ENCODE measurements around the gene SHC2. TPM values are rescaled to one million over a fixed set of nuclear protein-coding genes. Genes with fewer than 3 reads are reported as not detected.

Gene SHC2
- total RNA-seq, 2 donors from 2014 or later: 2.7 to 9.5 TPM

DNA sequence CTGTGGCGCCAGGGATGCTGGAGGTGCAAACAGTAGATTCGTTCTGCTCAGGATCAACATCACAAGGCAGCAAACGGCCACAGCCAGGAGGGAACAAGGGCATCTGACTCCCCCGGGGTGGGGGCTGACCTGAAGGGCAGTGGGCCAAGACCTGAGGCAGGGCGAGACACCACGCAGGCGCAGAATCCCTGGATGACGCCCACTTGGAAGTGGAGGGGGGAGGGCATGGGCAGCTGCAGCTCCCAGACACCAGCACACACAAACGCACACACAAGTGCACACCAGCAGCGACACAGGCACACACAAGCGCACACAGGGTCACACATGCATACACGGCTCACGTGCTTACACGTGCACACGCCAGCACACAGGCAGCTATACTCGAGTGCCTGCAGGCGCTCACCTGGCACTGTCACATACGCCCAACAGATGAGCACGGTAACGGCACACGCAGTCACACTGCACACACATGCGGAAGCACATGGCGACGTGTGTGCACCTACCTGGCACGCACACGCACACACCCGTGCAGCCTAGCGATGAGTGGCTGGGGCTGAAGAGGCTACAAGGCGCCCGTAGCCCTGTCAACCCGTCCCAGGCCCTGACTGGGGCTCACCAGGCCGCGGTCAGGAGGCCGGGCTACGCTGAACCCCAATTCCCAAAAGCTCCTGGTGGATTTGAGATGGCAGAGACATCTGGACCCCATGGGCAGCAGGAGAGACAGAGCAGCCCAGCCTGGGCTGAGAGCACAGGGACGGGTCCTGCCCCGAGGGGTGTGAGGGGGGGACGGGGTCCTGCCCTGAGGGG, 57.4 kb downstream of the SHC2 start:
- Histone ChIP-seq H3K4me1 (peaks cover under 1% of the 10 kb centered on the region), H3K27ac (no peak overlapping the region), H3K9ac (ENCODE audit: low read depth in 2 of 2, low read length in 2 of 2) (no peak overlapping the region), H3K36me3 (no peaks in the 10 kb centered on the region), H3K9me3 (no peaks in the 10 kb centered on the region), H3K27me3 (peaks cover 54% of the 10 kb centered on the region), H3K4me3 (no peak overlapping the region)
- intact Hi-C loops (cut with DNase I): no loop called here
- no peak for DNase-seq
- TF ChIP-seq, protein P1, sequence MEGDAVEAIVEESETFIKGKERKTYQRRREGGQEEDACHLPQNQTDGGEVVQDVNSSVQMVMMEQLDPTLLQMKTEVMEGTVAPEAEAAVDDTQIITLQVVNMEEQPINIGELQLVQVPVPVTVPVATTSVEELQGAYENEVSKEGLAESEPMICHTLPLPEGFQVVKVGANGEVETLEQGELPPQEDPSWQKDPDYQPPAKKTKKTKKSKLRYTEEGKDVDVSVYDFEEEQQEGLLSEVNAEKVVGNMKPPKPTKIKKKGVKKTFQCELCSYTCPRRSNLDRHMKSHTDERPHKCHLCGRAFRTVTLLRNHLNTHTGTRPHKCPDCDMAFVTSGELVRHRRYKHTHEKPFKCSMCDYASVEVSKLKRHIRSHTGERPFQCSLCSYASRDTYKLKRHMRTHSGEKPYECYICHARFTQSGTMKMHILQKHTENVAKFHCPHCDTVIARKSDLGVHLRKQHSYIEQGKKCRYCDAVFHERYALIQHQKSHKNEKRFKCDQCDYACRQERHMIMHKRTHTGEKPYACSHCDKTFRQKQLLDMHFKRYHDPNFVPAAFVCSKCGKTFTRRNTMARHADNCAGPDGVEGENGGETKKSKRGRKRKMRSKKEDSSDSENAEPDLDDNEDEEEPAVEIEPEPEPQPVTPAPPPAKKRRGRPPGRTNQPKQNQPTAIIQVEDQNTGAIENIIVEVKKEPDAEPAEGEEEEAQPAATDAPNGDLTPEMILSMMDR (IDR thresholded peaks at IDR 0.05): no peak

DNA sequence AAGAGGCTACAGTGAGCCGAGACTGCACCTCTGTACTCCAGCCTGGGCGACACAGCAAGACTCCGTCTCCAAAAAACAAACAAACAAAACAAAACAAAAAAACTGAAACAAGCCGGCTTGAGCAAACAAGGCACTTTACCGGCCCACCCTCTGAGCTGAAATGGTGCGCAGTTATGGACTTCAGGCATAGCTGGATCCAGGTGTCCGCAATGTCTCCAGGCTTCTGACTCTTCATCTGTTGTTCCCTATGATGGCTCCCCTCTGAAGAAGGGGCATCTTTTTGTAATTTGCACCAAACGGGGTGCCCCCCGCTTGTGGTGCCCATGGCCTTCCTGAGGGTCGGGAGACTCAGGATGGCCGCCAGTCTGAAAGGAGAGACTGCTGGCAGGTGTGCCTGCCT, 58.0 kb downstream of the SHC2 start:
- intact Hi-C loops (cut with DNase I): no loop called here
- TF ChIP-seq, protein P1 (IDR thresholded peaks at IDR 0.05): no peak
- H3K9ac ChIP-seq (ENCODE audit: low read depth in 2 of 2, low read length in 2 of 2): no peak overlapping the region
- H3K4me3 ChIP-seq: no peak overlapping the region
- no peak overlapping the region for H3K27ac ChIP-seq
- no peak for DNase-seq
- peaks cover 47% of the 10 kb centered on the region for H3K27me3 ChIP-seq
- H3K36me3 ChIP-seq: no peaks in the 10 kb centered on the region
- no peaks in the 10 kb centered on the region for H3K4me1 ChIP-seq
- no peaks in the 10 kb centered on the region for H3K9me3 ChIP-seq

DNA sequence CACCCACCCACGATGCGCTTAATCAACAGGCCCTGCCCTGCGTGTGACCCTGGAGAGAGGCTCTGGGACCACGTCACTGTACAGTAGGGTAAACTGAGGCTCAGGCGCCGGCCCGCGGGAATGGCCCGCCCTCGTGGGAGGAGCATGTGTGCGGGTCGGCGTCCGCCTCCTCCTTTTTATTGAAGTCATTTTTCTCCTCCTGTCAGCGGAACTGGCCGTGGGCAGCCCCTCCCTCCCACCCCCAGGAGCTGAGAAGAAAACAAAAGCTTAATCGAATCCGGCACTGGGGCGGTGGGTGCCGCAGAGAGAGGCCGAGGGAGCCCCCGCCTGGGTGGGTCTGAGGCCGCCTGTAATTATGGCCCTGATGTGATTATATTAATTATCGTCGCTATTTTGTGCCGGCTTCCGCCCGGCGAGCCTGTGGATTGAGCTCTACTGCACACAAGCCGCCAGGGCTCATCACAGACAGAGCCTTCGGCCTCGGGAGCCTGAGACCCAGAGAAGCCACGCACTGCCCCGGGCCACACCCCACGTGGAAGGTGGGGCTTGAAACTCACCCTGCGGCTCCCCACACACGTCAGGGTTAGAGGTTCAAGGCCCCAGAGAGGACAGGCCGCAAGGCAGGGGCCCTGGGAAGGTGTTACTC, 58.8 kb downstream of the SHC2 start:
- DNase-seq: no peak
- H3K4me3 ChIP-seq: no peak overlapping the region
- no peak overlapping the region for H3K9ac ChIP-seq (ENCODE audit: low read depth in 2 of 2, low read length in 2 of 2)
- peaks cover 39% of the 10 kb centered on the region for H3K27me3 ChIP-seq
- H3K27ac ChIP-seq: no peak overlapping the region
- intact Hi-C loops (cut with DNase I): no loop called here
- H3K9me3 ChIP-seq: no peaks in the 10 kb centered on the region
- no peaks in the 10 kb centered on the region for H3K4me1 ChIP-seq
- no peaks in the 10 kb centered on the region for H3K36me3 ChIP-seq
- TF ChIP-seq, protein P1 (IDR thresholded peaks at IDR 0.05): no peak

DNA sequence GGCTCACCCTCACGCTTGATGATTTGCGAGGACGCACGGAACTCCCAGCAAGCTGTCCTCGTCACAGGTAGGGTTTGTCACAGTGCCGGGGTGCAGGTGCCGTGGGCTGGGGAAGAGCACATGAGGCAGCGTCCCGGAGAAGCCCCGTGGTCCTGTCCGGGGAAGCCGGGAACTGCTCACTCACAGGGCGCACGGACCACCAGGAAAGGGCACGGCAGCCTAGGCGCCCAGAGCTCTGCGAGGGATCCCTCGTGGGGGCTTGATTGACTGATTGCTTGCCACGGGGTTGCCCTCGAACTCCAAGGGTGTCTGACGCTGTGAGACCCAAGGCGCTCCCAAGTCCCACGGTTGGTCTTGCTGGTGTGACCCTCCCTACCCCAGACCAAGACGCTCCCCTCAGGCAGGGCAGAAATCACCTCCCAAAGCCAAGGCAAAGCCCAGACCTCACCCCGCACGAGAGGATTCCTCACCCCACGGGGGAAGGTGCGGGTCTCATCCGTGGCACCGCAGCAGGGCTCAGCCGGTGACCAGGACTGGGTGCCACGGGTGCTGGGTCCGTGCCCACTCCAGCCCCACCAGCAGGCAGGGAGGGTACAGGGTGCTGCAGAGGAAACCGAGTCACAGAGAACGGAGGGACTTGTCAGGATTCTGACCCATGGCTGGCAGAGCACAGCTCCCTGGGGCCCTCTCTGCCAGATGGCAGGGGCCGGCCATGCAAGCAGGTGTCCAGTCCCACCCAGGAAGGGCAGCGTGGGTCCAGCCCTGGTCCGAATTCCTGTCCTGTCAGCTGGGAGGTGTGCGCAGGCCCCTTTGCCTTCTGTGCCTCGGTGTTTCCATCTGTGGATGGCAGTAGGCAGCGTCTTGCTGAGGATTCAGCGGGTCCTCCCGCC, 59.6 kb downstream of the SHC2 start:
- DNase-seq: no peak
- Histone ChIP-seq H3K27ac (no peak overlapping the region), H3K4me3 (no peak overlapping the region), H3K4me1 (no peaks in the 10 kb centered on the region), H3K27me3 (peaks cover 35% of the 10 kb centered on the region), H3K9ac (ENCODE audit: low read depth in 2 of 2, low read length in 2 of 2) (no peak overlapping the region), H3K9me3 (no peaks in the 10 kb centered on the region), H3K36me3 (no peaks in the 10 kb centered on the region)
- intact Hi-C loops (cut with DNase I): no loop called here
- TF ChIP-seq, protein P1 (IDR thresholded peaks at IDR 0.05): no peak

DNA sequence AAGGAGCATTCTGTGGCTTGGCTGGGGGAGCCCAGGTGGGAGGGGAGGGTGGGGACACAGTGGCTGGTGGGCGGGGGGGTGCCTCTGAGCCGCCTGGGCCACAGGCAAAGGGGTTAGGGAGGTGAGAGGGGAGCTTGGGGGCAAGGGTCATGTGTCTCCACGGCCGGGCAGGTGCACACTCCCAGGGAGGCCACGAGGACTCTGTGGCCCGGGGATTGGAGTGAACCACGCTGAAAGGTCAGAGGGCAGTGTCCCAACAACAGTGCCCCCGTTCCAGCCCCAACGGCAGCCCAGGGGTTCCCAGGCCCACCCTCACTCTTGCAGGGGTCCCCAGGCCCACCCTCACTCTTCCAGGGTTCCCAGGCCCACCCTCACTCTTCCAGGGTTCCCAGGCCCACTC, 61.5 kb downstream of the SHC2 start:
- TF ChIP-seq, protein P1 (IDR thresholded peaks at IDR 0.05): no peak
- Histone ChIP-seq H3K9me3 (no peaks in the 10 kb centered on the region), H3K36me3 (no peaks in the 10 kb centered on the region), H3K27ac (no peak overlapping the region), H3K4me1 (no peaks in the 10 kb centered on the region), H3K9ac (ENCODE audit: low read depth in 2 of 2, low read length in 2 of 2) (no peak overlapping the region), H3K27me3 (peaks cover 30% of the 10 kb centered on the region), H3K4me3 (no peak overlapping the region)
- no peak for DNase-seq
- intact Hi-C loops (cut with DNase I): no loop called here
